Lower leg skin (tissue), 3 donors: ENCODE data around the gene ARTN.

ENCODE experiments used
- CTCF ChIP-seq, 3 donors: fragments of 450-650 bp; IDR thresholded peaks; one replicate each; pipeline ENCODE4 v1.5.1; 2016; ENCODE audit warnings: antibody characterized with exemption in 3 of 3, mild to moderate bottlenecking in 3 of 3, moderate library complexity in 2 of 3
- POLR2A ChIP-seq, 2 donors: fragments of 450-650 bp; IDR thresholded peaks; one replicate each; pipeline ENCODE4 v1.6.1; 2016 to 2017; ENCODE audit warnings: antibody characterized with exemption in 2 of 2, mild to moderate bottlenecking in 1 of 2, moderate library complexity in 1 of 2

- no peak for TF ChIP-seq CTCF (IDR thresholded peaks at IDR 0.05)
- TF ChIP-seq POLR2A (IDR thresholded peaks at IDR 0.05): no peak
These were observed at the start of gene ARTN for GRCh38 chr1:43933386-43934100.
